Liver (tissue), 9 donors: ENCODE data around the gene GRAP2. TPM values are rescaled to one million over a fixed set of nuclear protein-coding genes. Genes with fewer than 3 reads are reported as not detected.
A peak's percentile ranks its signal among the peaks of the same experiment; 100 is the strongest.

ENCODE experiments used
- DNase-seq: peaks from one replicate; pipeline ENCODE4 v3.0.0-alpha.2; 2017; ENCODE audit warnings: low spot score
- H3K27ac ChIP-seq, 2 donors: one replicate each; pipeline ENCODE4 v1.7.0; 2013; ENCODE audit warnings: inconsistent platforms in 2 of 2, low read length in 2 of 2, control low read depth in 1 of 2, low read depth in 1 of 2, mild to moderate bottlenecking in 1 of 2
- H3K27me3 ChIP-seq, 4 donors: one replicate each; pipeline versions ENCODE4 v1.6.1 to v1.7.0; 2013; ENCODE audit warnings: low read length in 3 of 4, inconsistent platforms in 1 of 4, mild to moderate bottlenecking in 1 of 4, moderate library complexity in 1 of 4; ENCODE audit not compliant: control insufficient read depth in 4 of 4, insufficient read depth in 4 of 4
- H3K36me3 ChIP-seq, 4 donors: one replicate each; pipeline versions ENCODE4 v1.6.1 to v1.7.0; 2013; ENCODE audit warnings: low read length in 3 of 4, mild to moderate bottlenecking in 3 of 4, low read depth in 1 of 4, moderate library complexity in 1 of 4; ENCODE audit not compliant: control insufficient read depth in 4 of 4, insufficient read depth in 3 of 4
- H3K4me1 ChIP-seq, 4 donors: one replicate each; pipeline versions ENCODE4 v1.6.1 to v1.7.0; 2013; ENCODE audit warnings: low read length in 3 of 4, mild to moderate bottlenecking in 3 of 4, moderate library complexity in 1 of 4; ENCODE audit not compliant: control insufficient read depth in 4 of 4, insufficient read depth in 4 of 4
- H3K4me3 ChIP-seq, 3 donors: one replicate each; pipeline versions ENCODE4 v1.6.1 to v1.7.0; 2013; ENCODE audit warnings: low read length in 3 of 3, control low read depth in 1 of 3, low read depth in 1 of 3, mild to moderate bottlenecking in 1 of 3
- H3K9ac ChIP-seq, 2 donors: one replicate each; pipeline ENCODE4 v1.7.0; 2013; ENCODE audit warnings: low read length in 2 of 2, mild to moderate bottlenecking in 2 of 2, moderate library complexity in 2 of 2, control low read depth in 1 of 2, low read depth in 1 of 2
- H3K9me3 ChIP-seq, 4 donors: one replicate each; pipeline versions ENCODE4 v1.6.1 to v1.7.0; 2013; ENCODE audit warnings: low read length in 3 of 4; ENCODE audit not compliant: control insufficient read depth in 4 of 4
- ATF3 ChIP-seq: IDR thresholded peaks from 2 replicates; pipeline ENCODE4 v1.6.1; 2016; ENCODE audit warnings: antibody characterized with exemption
- CTCF ChIP-seq: fragments of 150-350 bp; IDR thresholded peaks from 2 replicates; pipeline ENCODE4 v1.5.1; 2017; ENCODE audit warnings: improper control_type of control experiment, low read depth, low read length; ENCODE audit not compliant: missing input control
- FOXA1 ChIP-seq: IDR thresholded peaks from 2 replicates; pipeline ENCODE4 v1.6.1; 2016; ENCODE audit warnings: antibody characterized with exemption
- GABPA ChIP-seq, 2 donors: IDR thresholded peaks in 1 of 2; conservative IDR thresholded peaks in 1 of 2; 2 replicates each; pipeline ENCODE4 v1.6.1; 2016; ENCODE audit warnings: antibody characterized with exemption in 2 of 2, mild to moderate bottlenecking in 1 of 2, moderate library complexity in 1 of 2
- HNF4G ChIP-seq: IDR thresholded peaks from 2 replicates; pipeline ENCODE4 v1.6.1; 2016; ENCODE audit warnings: antibody characterized with exemption
- MAX ChIP-seq: IDR thresholded peaks from 2 replicates; pipeline ENCODE4 v1.6.1; 2016; ENCODE audit warnings: antibody characterized with exemption
- NR2F2 ChIP-seq: IDR thresholded peaks from 2 replicates; pipeline ENCODE4 v1.6.1; 2016; ENCODE audit warnings: antibody characterized with exemption
- RAD21 ChIP-seq, 2 donors: IDR thresholded peaks; 2 replicates each; pipeline ENCODE4 v1.6.1; 2016; ENCODE audit warnings: antibody characterized with exemption in 2 of 2, mild to moderate bottlenecking in 2 of 2
- RXRA ChIP-seq, 2 donors: IDR thresholded peaks; 2 replicates each; pipeline ENCODE4 v1.6.1; 2017 to 2018; ENCODE audit warnings: antibody characterized with exemption in 2 of 2, mild to moderate bottlenecking in 1 of 2
- TAF1 ChIP-seq: conservative IDR thresholded peaks from 2 replicates; pipeline ENCODE4 v1.6.1; 2016; ENCODE audit warnings: antibody characterized with exemption, mild to moderate bottlenecking
- YY1 ChIP-seq: IDR thresholded peaks from 2 replicates; pipeline ENCODE4 v1.6.1; 2016; ENCODE audit warnings: antibody characterized with exemption, mild to moderate bottlenecking
- ZBTB33 ChIP-seq: IDR thresholded peaks from 2 replicates; pipeline ENCODE4 v1.6.1; 2016; ENCODE audit warnings: antibody characterized with exemption
- WGBS: extraction: QIAGEN DNeasy Blood & Tissue Kit; methylation state at CpG from one replicate; pipeline ENCODE4 v1.1.7; 2013; 5-methylcytosine and 5-hydroxymethylcytosine counted together
- polyA plus RNA-seq, 2 donors: library from polyadenylated mRNA; stranded (reverse) in 1 of 2; unstranded in 1 of 2; fragments of 200-250 nt in 1 of 2; fragments of >200 nt in 1 of 2; fragmentation: Nextera tagmentation in 1 of 2; extraction: Ambion mirVana in 1 of 2; gene quantifications; one replicate each; pipeline versions ENCODE4 v1.2.1 to v1.2.3, GENCODE V29; 2013 to 2015
- total RNA-seq, 2 donors: library from RNA; depleted of rRNA; stranded (reverse); fragments of >200 nt; gene quantifications; one replicate each; pipeline ENCODE4 v1.2.3, GENCODE V29; 2014
- donor health status: healthy.
- donor health status: healthy.
- donor health status: healthy.
- donor health status: healthy.
- donor health status: healthy.

The GRAP2 gene
- 10 to 100 TPM in 1 of 2 donors, 1 to 10 TPM in 1; 1.1 to 38.2 TPM for total RNA-seq
- under 1 TPM; 0.22 to 0.47 TPM for polyA plus RNA-seq

- DNase-seq: no peak
- Histone ChIP-seq H3K27me3 (peaks cover 0 to 2% (median 0%) of the 10 kb centered on the region in 4 donors), H3K9me3 (no peaks in the 10 kb centered on the region), H3K4me3 (no peak within 1 kb of the TSS), H3K36me3 (no peaks in the 10 kb centered on the region), H3K27ac (no peak within 1 kb of the TSS), H3K9ac (peak within 1 kb of the TSS in 1 of 2 donors; percentile 50), H3K4me1 (no peaks in the 10 kb centered on the region)
- WGBS: 74% methylated on average over 4 of the region's 4 CpGs
- TF ChIP-seq MAX (no peak), RXRA (IDR thresholded peaks at IDR 0.05) (no peak), NR2F2 (no peak), HNF4G (no peak), CTCF (no peak), YY1 (no peak), ATF3 (no peak), GABPA (IDR thresholded peaks at IDR 0.05 in 1 of 2, conservative IDR thresholded peaks at IDR 0.05 in 1 of 2) (no peak), TAF1 (no peak), RAD21 (IDR thresholded peaks at IDR 0.05) (no peak)
These were observed at the start of gene GRAP2 for GRCh38 chr22:39900306-39901227. TSS of gene GRAP2 (plus strand) at chr22:39901084. CDS start at chr22:39947107, 46,023 bp downstream.

- H3K27me3 ChIP-seq: peaks cover 0 to 4% (median 0%) of the 10 kb centered on the region in 4 donors
- H3K27ac ChIP-seq: no peak overlapping the region
- no peak for DNase-seq
- 83% methylated on average over 4 of the region's 4 CpGs for WGBS
- H3K4me1 ChIP-seq: no peaks in the 10 kb centered on the region
- TF ChIP-seq ZBTB33 (no peak), FOXA1 (no peak)
- no peak overlapping the region for H3K9ac ChIP-seq
- H3K9me3 ChIP-seq: no peaks in the 10 kb centered on the region
- no peaks in the 10 kb centered on the region for H3K36me3 ChIP-seq
- H3K4me3 ChIP-seq: no peak overlapping the region
These were observed 49.1 kb upstream of the GRAP2 start for GRCh38 chr22:39851606-39852315.
